HepG2 (cell line): ENCODE results near the gene NECAB2. TPM values are rescaled to one million over a fixed set of nuclear protein-coding genes. Genes with fewer than 3 reads are reported as not detected.

Experiments used
- BHLHE40 ChIP-seq: IDR thresholded peaks from 2 replicates; pipeline ENCODE4 v1.6.1; 2011; ENCODE audit warnings: low read length, improper control_type of control experiment
- CTCF ChIP-seq: sonication (generic); formaldehyde crosslinking; IDR thresholded peaks from 2 replicates; pipeline ENCODE4 v1.5.0; 2020; ENCODE audit warnings: mild to moderate bottlenecking, missing genetic modification reagents, moderate library complexity
- ETV6 ChIP-seq: sonication (generic); formaldehyde crosslinking; conservative IDR thresholded peaks from 2 replicates; pipeline ENCODE4 v1.4.0; 2020; ENCODE audit warnings: missing genetic modification reagents
- GMEB2 ChIP-seq: IDR thresholded peaks from 2 replicates; pipeline ENCODE4 v1.6.1; 2016; ENCODE audit warnings: missing biosample characterization, missing genetic modification reagents, low read depth
- IRX3 ChIP-seq: sonication (generic); formaldehyde crosslinking; IDR thresholded peaks from 2 replicates; pipeline ENCODE4 v1.8.1; 2023; ENCODE audit warnings: mild to moderate bottlenecking, low read depth, missing genetic modification reagents, borderline replicate concordance
- MLX ChIP-seq: IDR thresholded peaks from 2 replicates; pipeline ENCODE4 v1.6.1; 2016
- NFKB2 ChIP-seq: sonication (generic); formaldehyde crosslinking; IDR thresholded peaks from 2 replicates; pipeline ENCODE4 v1.4.0; 2020; ENCODE audit warnings: missing genetic modification reagents, borderline replicate concordance
- SAP130 ChIP-seq: IDR thresholded peaks from 2 replicates; pipeline ENCODE4 v1.6.1; 2016; ENCODE audit warnings: low read depth
- SKIL ChIP-seq: sonication (generic); formaldehyde crosslinking; IDR thresholded peaks from 2 replicates; pipeline ENCODE4 v1.8.0; 2022; ENCODE audit warnings: missing genetic modification reagents, mild to moderate bottlenecking, moderate library complexity, borderline replicate concordance
- TMF1 ChIP-seq: sonication (generic); formaldehyde crosslinking; IDR thresholded peaks from 2 replicates; pipeline ENCODE4 v1.8.1; 2022; ENCODE audit warnings: low read depth, missing genetic modification reagents
- TOPORS ChIP-seq: sonication (generic); formaldehyde crosslinking; IDR thresholded peaks from 2 replicates; pipeline ENCODE4 v1.8.0; 2023; ENCODE audit warnings: mild to moderate bottlenecking, missing genetic modification reagents
- ZMYM2 ChIP-seq: sonication (generic); formaldehyde crosslinking; IDR thresholded peaks from 2 replicates; pipeline ENCODE4 v1.8.0; 2022; ENCODE audit warnings: mild to moderate bottlenecking, missing genetic modification reagents
- ZNF234 ChIP-seq: sonication (generic); formaldehyde crosslinking; conservative IDR thresholded peaks from 2 replicates; pipeline ENCODE4 v1.5.1; 2020; ENCODE audit warnings: mild to moderate bottlenecking, missing genetic modification reagents
- ZNF24 ChIP-seq: fragments of 450-650 bp; IDR thresholded peaks from 2 replicates; pipeline ENCODE4 v1.6.1; 2017; ENCODE audit warnings: antibody characterized with exemption, mild to moderate bottlenecking
- ZNF274 ChIP-seq: sonication (generic); formaldehyde crosslinking; IDR thresholded peaks from 2 replicates; pipeline ENCODE4 v1.5.1; 2020; ENCODE audit warnings: mild to moderate bottlenecking, missing genetic modification reagents
- ZNF275 ChIP-seq: sonication (generic); formaldehyde crosslinking; IDR thresholded peaks from 2 replicates; pipeline ENCODE4 v1.8.0; 2022; ENCODE audit warnings: missing genetic modification reagents, mild to moderate bottlenecking, inconsistent platforms, borderline replicate concordance
- ZNF607 ChIP-seq: sonication (generic); formaldehyde crosslinking; IDR thresholded peaks from 2 replicates; pipeline ENCODE4 v1.5.1; 2020; ENCODE audit warnings: missing genetic modification reagents, mild to moderate bottlenecking, borderline replicate concordance
- ZSCAN30 ChIP-seq: sonication (generic); formaldehyde crosslinking; IDR thresholded peaks from 2 replicates; pipeline ENCODE4 v1.5.0; 2020; ENCODE audit warnings: mild to moderate bottlenecking, missing genetic modification reagents
- polyA plus RNA-seq, 8 experiments: library from polyadenylated mRNA; depleted of rRNA in 3 of 8; stranded (reverse) in 7 of 8; unstranded in 1 of 8; fragments of >200 nt; fragmentation: Illumina TruSeq in 4 of 8; extraction: Trizol in 4 of 8; gene quantifications; 2 replicates each; pipeline versions ENCODE4 v1.2.1 to v1.2.3, GENCODE V29; 2011 to 2016; ENCODE audit warnings: low read depth in 4 of 8, missing spikeins in 1 of 8, mixed read lengths in 1 of 8; ENCODE audit not compliant: insufficient read depth in 1 of 8
- total RNA-seq, 5 experiments: library from RNA; depleted of rRNA; stranded (reverse); fragments of >200 nt; fragmentation: Illumina TruSeq; extraction: Trizol; gene quantifications; 2 replicates each; pipeline ENCODE4 v1.2.3, GENCODE V29; 2016; ENCODE audit warnings: low read depth in 1 of 5

Gene NECAB2
- total and polyA plus RNA-seq, 2 of the 13 experiments (the other 11 are each of a cell fraction or from before 2014, with no cell fraction given) = 0.21 to 0.49 TPM

GRCh38 chr16:83937922-83938885 is 29.8 kb upstream of the NECAB2 start (continued):
- TF ChIP-seq ZNF275 (CRISPR knock-in tag) (no peak), CTCF (no peak), ZNF234 (CRISPR knock-in tag) (no peak), NFKB2 (CRISPR knock-in tag) (no peak), SKIL (CRISPR knock-in tag) (no peak), ZNF274 (CRISPR knock-in tag) (no peak), ETV6 (CRISPR knock-in tag) (no peak), IRX3 (CRISPR knock-in tag) (no peak), SAP130 (CRISPR knock-in tag) (peak; percentile 64), ZNF24 (no peak), BHLHE40 (peak; percentile 53; the same call in 1 of the 2 replicates), TOPORS (CRISPR knock-in tag) (peak; percentile 49; the same call in 1 of the 2 replicates), GMEB2 (CRISPR knock-in tag) (no peak), ZSCAN30 (no peak), ZMYM2 (CRISPR knock-in tag) (peak; percentile 97), TMF1 (no peak), ZNF607 (CRISPR knock-in tag) (0 out of 2 replicates have a peak, but pooled peaks have one; percentile 45), MLX (CRISPR knock-in tag) (no peak)
